ENCODE data around the gene STPG3. TPM values are rescaled to one million over a fixed set of nuclear protein-coding genes. Genes with fewer than 3 reads are reported as not detected.

Gene STPG3
- total and polyA plus RNA-seq, 2 of the 13 experiments (the other 11 are each of a cell fraction or from before 2014, with no cell fraction given) = not detected

DNA sequence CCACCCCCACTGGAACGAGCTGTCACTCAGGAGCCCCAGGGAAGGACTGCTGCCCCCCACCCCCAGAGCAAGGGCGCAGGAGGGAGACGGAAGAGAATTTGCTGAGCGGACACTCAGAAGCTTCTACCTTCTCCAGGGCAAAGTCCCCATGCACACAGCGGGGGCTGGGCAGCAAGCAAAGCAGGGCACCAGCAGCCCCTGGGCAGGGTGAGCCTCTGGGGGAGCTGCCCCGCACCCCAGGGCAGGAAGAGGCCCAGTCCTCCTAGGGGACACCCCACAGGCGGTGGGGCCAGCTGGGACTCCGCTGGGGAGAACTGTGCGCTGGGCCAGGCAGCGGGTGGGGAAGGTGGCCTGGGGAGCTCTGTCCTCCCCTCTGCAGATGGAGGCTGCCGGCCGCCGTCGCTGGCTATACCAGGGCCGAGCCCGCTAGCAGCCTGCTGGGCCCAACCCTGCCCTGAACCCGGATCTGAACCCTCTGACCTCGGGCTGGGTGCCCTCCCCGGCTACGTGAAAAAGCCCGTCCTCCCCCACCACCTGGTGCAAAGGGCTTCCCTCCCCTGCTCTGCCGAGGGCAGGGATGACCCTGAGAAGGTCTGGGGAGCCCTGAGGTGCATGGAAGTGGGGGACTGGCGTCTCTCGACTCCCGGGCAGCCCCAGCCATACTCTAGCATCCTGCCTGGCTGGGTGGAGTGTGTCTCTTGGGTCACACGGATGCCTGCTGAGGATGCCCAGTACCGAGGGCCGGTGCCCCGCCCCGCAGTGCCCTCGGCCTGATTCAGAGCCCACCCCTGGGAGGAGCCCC lies 21.0 kb upstream of the STPG3 start (continued):
- no peak for TF ChIP-seq KAT7 (CRISPR knock-in tag; IDR thresholded peaks at IDR 0.05; ENCODE audit: borderline replicate concordance)
- TF ChIP-seq ETV5 (CRISPR knock-in tag; IDR thresholded peaks at IDR 0.05; ENCODE audit: borderline replicate concordance) = peak; percentile 50; the same call in 1 of the 2 replicates
- peak; percentile 41 for TF ChIP-seq SP5 (CRISPR knock-in tag; IDR thresholded peaks at IDR 0.05; ENCODE audit: borderline replicate concordance, low read depth)
- 0 out of 2 replicates have a peak, but pooled peaks have one; percentile 19 for TF ChIP-seq ZMYM4 (CRISPR knock-in tag; IDR thresholded peaks at IDR 0.05)
- no peak for TF ChIP-seq ZNF12 (CRISPR knock-in tag; IDR thresholded peaks at IDR 0.05)
- peak; percentile 58; the same call in 1 of the 2 replicates for TF ChIP-seq ZNF205 (CRISPR knock-in tag; IDR thresholded peaks at IDR 0.05)
- 0 out of 2 replicates have a peak, but pooled peaks have one; percentile 69 for TF ChIP-seq ZNF609 (CRISPR knock-in tag; IDR thresholded peaks at IDR 0.05; ENCODE audit: borderline replicate concordance)
- TF ChIP-seq ZBTB33 (CRISPR knock-in tag; IDR thresholded peaks at IDR 0.05) = no peak; the same call in 1 of the 2 replicates
- TF ChIP-seq ZFP82 (CRISPR knock-in tag; IDR thresholded peaks at IDR 0.05; ENCODE audit: borderline replicate concordance) = peak; percentile 96
- peak; percentile 68 for TF ChIP-seq ZFY (CRISPR knock-in tag; IDR thresholded peaks at IDR 0.05)
- no peak for TF ChIP-seq ZNF430 (CRISPR knock-in tag; IDR thresholded peaks at IDR 0.05)
- peak; percentile 98 for TF ChIP-seq NR2C2 (CRISPR knock-in tag; IDR thresholded peaks at IDR 0.05; ENCODE audit: borderline replicate concordance)
- peak in 1 of 2 experiments; percentile 21; a peak in 1 of 4 replicates for TF ChIP-seq MAFK (conservative IDR thresholded peaks at IDR 0.05 in 1 of 2, IDR thresholded peaks at IDR 0.05 in 1 of 2; ENCODE audit: low read length in 2 of 2)
- 0 out of 2 replicates have a peak, but pooled peaks have one; percentile 33 for TF ChIP-seq KLF13 (CRISPR knock-in tag; IDR thresholded peaks at IDR 0.05)
- TF ChIP-seq SETDB1 (CRISPR knock-in tag; IDR thresholded peaks at IDR 0.05; ENCODE audit: borderline replicate concordance) = no peak
- no peak for TF ChIP-seq ZBTB1 (CRISPR knock-in tag; IDR thresholded peaks at IDR 0.05; ENCODE audit: borderline replicate concordance)
- 0 out of 2 replicates have a peak, but pooled peaks have one; percentile 11 for TF ChIP-seq ZNF331 (CRISPR knock-in tag; IDR thresholded peaks at IDR 0.05)
- TF ChIP-seq ZSCAN9 (CRISPR knock-in tag; IDR thresholded peaks at IDR 0.05; ENCODE audit: borderline replicate concordance) = 0 out of 2 replicates have a peak, but pooled peaks have one; percentile 32
- TF ChIP-seq DR1 (CRISPR knock-in tag; IDR thresholded peaks at IDR 0.05) = no peak
- peak; percentile 26; the same call in 1 of the 2 replicates for TF ChIP-seq HINFP (CRISPR knock-in tag; IDR thresholded peaks at IDR 0.05; ENCODE audit: low read depth)
- no peak for TF ChIP-seq ZNF235 (CRISPR knock-in tag; IDR thresholded peaks at IDR 0.05; ENCODE audit: borderline replicate concordance)

All from HepG2 (cell line).